ENCODE results near the gene PMM2. TPM values are rescaled to one million over a fixed set of nuclear protein-coding genes. Genes with fewer than 3 reads are reported as not detected.

PMM2 gene
- total RNA-seq, 5 donors from 2014 or later (not counting 1 experiment from before 2014, with no cell fraction given), result 33.8 to 46.6 (median 43.7) TPM

DNA sequence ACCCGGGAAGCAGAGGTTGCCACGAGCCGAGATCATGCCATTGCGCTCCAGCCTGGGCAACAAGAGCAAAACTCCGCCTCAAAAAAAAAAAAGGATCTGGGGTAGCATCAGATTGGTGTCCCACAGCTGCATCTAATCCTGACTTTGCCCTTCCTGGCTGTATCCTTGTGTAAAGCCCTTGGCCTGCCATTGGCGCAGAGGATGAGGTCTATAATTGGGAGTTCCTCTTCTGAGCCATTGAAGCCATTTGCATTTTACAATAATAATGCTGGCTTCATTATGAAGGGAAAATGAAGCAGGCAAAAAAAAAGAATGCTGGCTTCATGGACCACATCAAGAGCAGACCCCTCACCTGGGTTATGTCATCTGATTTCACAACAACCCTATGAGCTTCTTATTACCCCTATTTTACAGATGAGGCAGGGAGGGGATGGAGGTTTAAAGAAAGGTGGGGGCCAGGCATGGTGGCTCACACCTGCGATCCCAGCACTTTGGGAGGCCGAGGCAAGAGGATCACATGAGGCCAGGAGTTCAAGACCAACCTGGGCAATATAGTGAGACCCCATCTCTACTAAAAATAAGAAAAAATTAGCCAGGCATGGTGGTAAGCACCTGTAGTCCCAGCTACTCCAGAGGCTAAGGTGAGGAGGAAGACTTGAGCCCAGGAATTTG, 83.3 kb downstream of the PMM2 start:
- Mint-ChIP-seq H3K9me3 (no peaks in the 10 kb centered on the region), H3K4me1 (peaks cover 13 to 18% (median 17%) of the 10 kb centered on the region in 3 donors), H3K36me3 (no peaks in the 10 kb centered on the region), H3K27ac (no peak overlapping the region), H3K4me3 (no peak overlapping the region), H3K27me3 (peaks cover 6 to 12% of the 10 kb centered on the region in 2 donors)
- Histone ChIP-seq H3K4me3 (ENCODE audit: control insufficient read depth in 1 of 2, extremely low read depth in 1 of 2, low read length in 1 of 2) (no peak overlapping the region), H3K36me3 (ENCODE audit: control insufficient read depth in 2 of 2, extremely low read depth in 1 of 2, insufficient read depth in 1 of 2, low read length in 1 of 2) (no peaks in the 10 kb centered on the region), H3K9me3 (no peaks in the 10 kb centered on the region), H3K27me3 (replicated peaks in 1 of 2; ENCODE audit: control insufficient read depth in 2 of 2, extremely low read depth in 1 of 2, insufficient read depth in 2 of 2, low read length in 1 of 2) (peaks cover 0 to 33% of the 10 kb centered on the region in 2 experiments), H3K4me1 (ENCODE audit: control insufficient read depth in 1 of 2, extremely low read depth in 1 of 2, insufficient read depth in 2 of 2, low read length in 2 of 2) (peaks cover 0 to 19% of the 10 kb centered on the region in 2 experiments), H3K27ac (ENCODE audit: low read length) (no peak overlapping the region)
- no peak for ATAC-seq (replicated peaks in 1 of 4)
- ChIA-PET POLR2A (no interaction called here), CTCF (interaction anchor here (0.5 to 3.2 kb wide), 11 partner anchors 12 to 1301 kb away, joined by 3 to 27 read pairs (median 3); partner anchors contain the start of genes CARHSP1 (in 1 of the 2), GRIN2A (in 1 of the 2), PMM2 (in 1 of the 2) and TMEM186 (in 1 of the 2))
- WGBS (ENCODE audit: insufficient coverage), result 82% methylated on average over 6 of the region's 8 CpGs
- no peak for DNase-seq

DNA sequence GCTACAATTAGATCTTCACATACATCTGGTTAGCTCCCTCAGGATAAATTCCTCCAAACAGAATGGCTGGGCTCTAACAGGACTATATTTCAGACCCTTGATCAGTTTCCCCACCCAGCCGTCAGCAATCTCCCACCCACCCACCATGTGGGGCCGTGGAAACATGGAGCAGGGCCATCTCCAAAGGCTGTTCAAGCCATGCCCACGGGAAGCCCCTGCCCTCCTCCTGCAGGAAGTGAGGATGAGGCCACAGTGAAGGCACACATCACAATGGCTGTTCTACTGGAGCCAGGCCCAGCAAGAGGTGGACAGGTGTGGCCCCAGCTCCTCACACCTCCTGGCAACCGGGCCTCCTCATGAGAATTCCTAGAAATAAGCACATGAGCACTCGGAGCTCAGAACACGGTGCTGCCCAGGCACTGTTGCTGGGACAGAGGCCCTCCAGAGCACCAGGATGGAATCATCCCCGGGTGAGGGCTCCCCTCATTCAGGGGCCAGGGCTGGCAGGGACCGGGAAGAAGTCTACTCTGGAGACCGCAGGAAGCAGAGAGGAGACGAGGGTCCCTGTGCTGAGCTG, 84.5 kb downstream of the PMM2 start, which contains the start of gene LITAFD:
LITAFD (plus strand) TSS at position 311 of the 577 bp plus-strand sequence. CDS start 2,005 bp downstream, outside the sequence.
- 68% methylated on average over 7 of the region's 10 CpGs for WGBS (ENCODE audit: insufficient coverage)
- Histone ChIP-seq H3K9me3 (no peaks in the 10 kb centered on the region), H3K36me3 (ENCODE audit: control insufficient read depth in 2 of 2, extremely low read depth in 1 of 2, insufficient read depth in 1 of 2, low read length in 1 of 2) (no peaks in the 10 kb centered on the region), H3K4me1 (ENCODE audit: control insufficient read depth in 1 of 2, extremely low read depth in 1 of 2, insufficient read depth in 2 of 2, low read length in 2 of 2) (peaks cover 0 to 25% of the 10 kb centered on the region in 2 experiments), H3K27me3 (replicated peaks in 1 of 2; ENCODE audit: control insufficient read depth in 2 of 2, extremely low read depth in 1 of 2, insufficient read depth in 2 of 2, low read length in 1 of 2) (peaks cover 0 to 37% of the 10 kb centered on the region in 2 experiments), H3K27ac (ENCODE audit: low read length) (no peak within 1 kb of the TSS), H3K4me3 (ENCODE audit: control insufficient read depth in 1 of 2, extremely low read depth in 1 of 2, low read length in 1 of 2) (no peak within 1 kb of the TSS)
- H3K36me3 Mint-ChIP-seq, result no peaks in the 10 kb centered on the region
- peaks cover 6 to 12% of the 10 kb centered on the region in 2 donors for H3K27me3 Mint-ChIP-seq
- no peak within 1 kb of the TSS for H3K27ac Mint-ChIP-seq
- ChIA-PET CTCF (interaction anchor here in 1 of 2 donors (0.5 kb wide), 1 partner anchor 312 kb away, joined by 3 read pairs; no protein-coding TSS in a partner anchor), POLR2A (no interaction called here)
- H3K9me3 Mint-ChIP-seq, result no peaks in the 10 kb centered on the region
- ATAC-seq (replicated peaks in 1 of 4), result no peak
- DNase-seq, result no peak
- peaks cover 16 to 20% (median 18%) of the 10 kb centered on the region in 3 donors for H3K4me1 Mint-ChIP-seq
- H3K4me3 Mint-ChIP-seq, result no peak within 1 kb of the TSS

DNA sequence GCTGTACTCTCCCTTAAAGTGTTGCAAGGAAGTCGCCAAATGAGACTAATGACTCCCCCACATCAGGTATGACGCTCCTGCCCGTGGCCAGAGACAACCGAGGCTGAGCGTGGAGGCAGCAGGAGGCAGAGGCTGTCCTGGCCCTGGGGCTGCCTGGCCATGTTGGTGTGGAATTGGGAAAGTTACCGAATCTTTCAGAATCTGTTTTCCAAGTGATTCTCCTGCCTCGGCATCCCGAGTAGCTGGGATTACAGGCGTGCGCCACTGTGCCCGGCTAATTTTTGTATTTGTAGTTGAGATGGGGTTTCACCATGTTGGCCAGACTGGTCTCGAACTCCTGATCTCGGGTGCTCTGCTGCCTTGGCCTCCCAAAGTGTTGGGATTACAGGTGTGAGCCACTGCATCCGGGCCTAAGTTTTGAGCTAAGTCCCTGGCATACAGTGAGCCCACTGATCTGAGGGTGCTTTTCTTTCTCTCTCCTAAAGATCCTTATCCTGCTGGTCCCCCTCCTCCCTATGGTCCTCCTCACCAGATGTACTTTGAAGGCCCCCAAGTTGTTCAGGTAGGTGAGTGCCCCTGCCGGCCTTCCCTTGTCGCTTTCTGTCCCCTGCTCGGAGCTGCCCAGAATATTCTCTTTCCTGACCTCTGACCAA, 85.2 kb downstream of the PMM2 start:
- CTCF ChIA-PET, result interaction anchor here in 1 of 2 donors (0.6 kb wide), 1 partner anchor 220 kb away, joined by 3 read pairs; no protein-coding TSS in a partner anchor
- H3K4me3 Mint-ChIP-seq, result no peak overlapping the region
- no peak overlapping the region for H3K27ac Mint-ChIP-seq
- no peak overlapping the region for H3K27ac ChIP-seq (ENCODE audit: low read length)
- no peak overlapping the region for H3K4me3 ChIP-seq (ENCODE audit: control insufficient read depth in 1 of 2, extremely low read depth in 1 of 2, low read length in 1 of 2)
- no peak for DNase-seq
- POLR2A ChIA-PET, result interaction anchor here in 1 of 2 donors (0.6 kb wide), 1 partner anchor 145 kb away, joined by 3 read pairs; no protein-coding TSS in a partner anchor
- peaks cover 6 to 12% of the 10 kb centered on the region in 2 donors for H3K27me3 Mint-ChIP-seq
- 97% methylated on average over 10 of the region's 17 CpGs for WGBS (ENCODE audit: insufficient coverage)
- peaks cover 16 to 18% (median 16%) of the 10 kb centered on the region in 3 donors for H3K4me1 Mint-ChIP-seq
- no peaks in the 10 kb centered on the region for H3K36me3 Mint-ChIP-seq
- H3K9me3 Mint-ChIP-seq, result no peaks in the 10 kb centered on the region
- H3K36me3 ChIP-seq (ENCODE audit: control insufficient read depth in 2 of 2, extremely low read depth in 1 of 2, insufficient read depth in 1 of 2, low read length in 1 of 2), result no peaks in the 10 kb centered on the region
- H3K27me3 ChIP-seq (replicated peaks in 1 of 2; ENCODE audit: control insufficient read depth in 2 of 2, extremely low read depth in 1 of 2, insufficient read depth in 2 of 2, low read length in 1 of 2), result peaks cover 0 to 37% of the 10 kb centered on the region in 2 experiments
- H3K4me1 ChIP-seq (ENCODE audit: control insufficient read depth in 1 of 2, extremely low read depth in 1 of 2, insufficient read depth in 2 of 2, low read length in 2 of 2), result peaks cover 0 to 24% of the 10 kb centered on the region in 2 experiments
- ATAC-seq (replicated peaks in 1 of 4), result no peak
- H3K9me3 ChIP-seq, result no peaks in the 10 kb centered on the region

DNA sequence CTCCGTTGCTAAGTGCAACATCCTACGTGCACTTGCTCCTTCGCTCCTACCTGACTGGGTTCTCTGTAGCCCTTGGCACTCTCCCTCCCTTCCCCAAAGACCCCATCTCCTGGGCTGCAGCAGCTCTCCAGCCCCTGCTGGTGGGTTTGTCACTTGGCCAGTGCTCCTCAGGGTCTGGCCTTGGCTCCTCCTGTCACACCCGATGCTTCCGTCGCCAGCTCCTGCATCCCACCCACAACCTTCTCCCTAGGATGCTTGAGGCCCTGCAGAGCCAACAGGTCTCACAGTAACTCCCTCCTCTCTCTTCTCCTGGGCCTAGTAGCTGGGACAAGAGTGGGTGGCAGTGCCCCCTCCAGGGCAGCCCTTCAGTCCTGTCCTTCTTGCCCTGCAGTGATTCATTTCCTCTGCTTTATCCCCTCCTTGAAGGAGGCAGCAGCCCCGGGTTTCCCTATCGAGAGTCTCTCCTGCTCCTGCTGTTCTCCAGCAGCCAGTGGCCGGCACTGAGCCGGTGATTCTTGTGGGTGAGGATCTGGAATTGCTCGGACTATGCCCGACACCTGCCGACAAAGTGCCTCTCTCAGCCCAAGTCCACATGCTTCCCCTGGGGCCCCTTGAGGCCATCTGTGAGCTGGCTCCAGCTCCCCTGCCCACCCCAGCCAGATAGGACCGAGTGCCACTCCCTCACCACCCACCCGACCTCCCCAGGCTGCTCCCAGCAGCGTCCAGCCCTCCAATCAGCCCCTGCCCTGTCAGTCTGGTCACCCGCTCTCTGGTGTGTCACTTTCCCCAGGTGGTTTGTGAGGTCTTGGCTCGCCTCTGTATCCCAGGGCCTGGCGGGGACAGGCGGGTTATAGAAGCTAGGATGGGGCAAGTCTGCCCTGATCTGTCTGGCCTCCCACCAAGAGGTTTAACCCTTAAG, 88.3 kb downstream of the PMM2 start:
- ATAC-seq (replicated peaks in 1 of 4) (peak in 3 of 4 experiments; percentile 14 to 43 (median 17)), DNase-seq (no peak)
- Histone ChIP-seq H3K27me3 (replicated peaks in 1 of 2; ENCODE audit: control insufficient read depth in 2 of 2, extremely low read depth in 1 of 2, insufficient read depth in 2 of 2, low read length in 1 of 2) (peaks cover 0 to 37% of the 10 kb centered on the region in 2 experiments), H3K4me3 (ENCODE audit: control insufficient read depth in 1 of 2, extremely low read depth in 1 of 2, low read length in 1 of 2) (no peak overlapping the region), H3K27ac (ENCODE audit: low read length) (no peak overlapping the region), H3K36me3 (ENCODE audit: control insufficient read depth in 2 of 2, extremely low read depth in 1 of 2, insufficient read depth in 1 of 2, low read length in 1 of 2) (peaks cover 3 to 4% of the 10 kb centered on the region in 2 donors), H3K9me3 (no peaks in the 10 kb centered on the region), H3K4me1 (ENCODE audit: control insufficient read depth in 1 of 2, extremely low read depth in 1 of 2, insufficient read depth in 2 of 2, low read length in 2 of 2) (peaks cover 0 to 15% of the 10 kb centered on the region in 2 experiments)
- peaks cover 5% of the 10 kb centered on the region for H3K36me3 Mint-ChIP-seq
- peaks cover 6 to 12% of the 10 kb centered on the region in 2 donors for H3K27me3 Mint-ChIP-seq
- H3K9me3 Mint-ChIP-seq, result no peaks in the 10 kb centered on the region
- H3K4me1 Mint-ChIP-seq, result peaks cover 9 to 11% (median 11%) of the 10 kb centered on the region in 3 donors
- 31% methylated on average over 14 of the region's 20 CpGs for WGBS (ENCODE audit: insufficient coverage)
- peak overlapping the region in 1 of 2 donors; percentile 59 for H3K27ac Mint-ChIP-seq
- POLR2A ChIA-PET, result no interaction called here
- no peak overlapping the region for H3K4me3 Mint-ChIP-seq
- CTCF ChIA-PET, result interaction anchor here in 1 of 2 donors (0.8 kb wide), 1 partner anchor 13 kb away, joined by 3 read pairs; no protein-coding TSS in a partner anchor

DNA sequence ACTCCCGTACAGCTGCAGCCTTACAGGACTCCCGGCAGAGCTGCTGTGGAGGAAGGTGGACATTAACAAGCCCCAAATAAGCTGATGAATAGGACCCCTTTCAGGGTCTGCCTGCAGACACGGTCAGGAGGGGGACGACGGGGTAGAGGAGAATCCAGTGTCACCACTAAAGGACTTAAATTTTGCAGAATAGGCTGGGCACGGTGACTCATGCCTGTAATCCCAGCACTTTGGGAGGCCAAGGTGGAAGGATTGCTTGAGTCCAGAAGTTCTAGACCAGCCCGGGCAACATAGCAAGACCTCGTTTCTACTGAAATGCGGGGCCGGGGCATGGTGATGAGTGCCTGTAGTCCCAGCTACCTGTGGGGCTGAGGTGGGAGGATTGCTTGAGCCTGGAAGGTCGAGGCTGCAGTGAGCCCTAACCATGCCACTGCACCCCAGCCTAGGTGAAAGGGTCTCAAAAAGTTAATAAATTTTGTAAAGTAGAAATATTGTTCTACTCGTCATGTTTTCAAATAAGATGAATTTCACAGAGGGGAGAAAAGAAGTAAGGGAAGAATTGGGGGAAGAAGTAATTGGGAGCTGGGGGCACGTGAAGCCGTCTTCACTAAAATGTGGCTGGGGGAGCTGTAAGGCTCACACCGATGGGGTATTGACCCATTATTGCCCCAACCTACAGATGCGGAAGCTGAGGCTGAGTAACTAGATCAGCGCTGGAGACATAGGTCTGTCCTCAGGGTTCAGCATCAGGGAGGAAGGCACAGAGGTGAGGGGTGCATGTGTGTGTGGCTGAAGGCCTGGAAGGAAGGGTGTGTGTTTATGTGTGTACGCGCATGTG, 89.2 kb downstream of the PMM2 start:
- H3K36me3 ChIP-seq (ENCODE audit: control insufficient read depth in 2 of 2, extremely low read depth in 1 of 2, insufficient read depth in 1 of 2, low read length in 1 of 2), result peaks cover 10 to 11% of the 10 kb centered on the region in 2 donors
- ATAC-seq (replicated peaks in 1 of 4) (no peak), DNase-seq (no peak)
- Mint-ChIP-seq H3K9me3 (no peaks in the 10 kb centered on the region), H3K36me3 (peaks cover 14% of the 10 kb centered on the region), H3K4me1 (peaks cover 15 to 18% (median 16%) of the 10 kb centered on the region in 3 donors), H3K27ac (peak overlapping the region in 1 of 2 donors; percentile 29), H3K4me3 (no peak overlapping the region), H3K27me3 (peaks cover 6 to 12% of the 10 kb centered on the region in 2 donors)
- H3K9me3 ChIP-seq, result no peaks in the 10 kb centered on the region
- WGBS (ENCODE audit: insufficient coverage), result 81% methylated on average over 18 of the region's 19 CpGs
- POLR2A ChIA-PET, result no interaction called here
- no peak overlapping the region for H3K27ac ChIP-seq (ENCODE audit: low read length)
- peaks cover 0 to 37% of the 10 kb centered on the region in 2 experiments for H3K27me3 ChIP-seq (replicated peaks in 1 of 2; ENCODE audit: control insufficient read depth in 2 of 2, extremely low read depth in 1 of 2, insufficient read depth in 2 of 2, low read length in 1 of 2)
- H3K4me3 ChIP-seq (ENCODE audit: control insufficient read depth in 1 of 2, extremely low read depth in 1 of 2, low read length in 1 of 2), result no peak overlapping the region
- CTCF ChIA-PET, result interaction anchor here in 1 of 2 donors (0.8 kb wide), 1 partner anchor 14 kb away, joined by 3 read pairs; no protein-coding TSS in a partner anchor
- peaks cover 0 to 24% of the 10 kb centered on the region in 2 experiments for H3K4me1 ChIP-seq (ENCODE audit: control insufficient read depth in 1 of 2, extremely low read depth in 1 of 2, insufficient read depth in 2 of 2, low read length in 2 of 2)
